Smooth muscle cell (in vitro differentiated cells): ENCODE data around the gene LRRC70. TPM values are rescaled to one million over a fixed set of nuclear protein-coding genes. Genes with fewer than 3 reads are reported as not detected.

Experiments used
- DNase-seq: peaks from one replicate; lab custom pipeline; 2025; ENCODE audit not compliant: unreplicated experiment; lab: John Stamatoyannopoulos, UW
- H2AFZ ChIP-seq: fragments of 200-600 bp; sonication (generic); 2 replicates; pipeline ENCODE4 v1.6.0; 2016; ENCODE audit warnings: antibody characterized with exemption, low read depth, mild to moderate bottlenecking
- H3F3A ChIP-seq: fragments of 200-600 bp; sonication (generic); 2 replicates; pipeline ENCODE4 v1.6.0; 2017; ENCODE audit warnings: antibody characterized with exemption, low read depth
- H3K27ac ChIP-seq: fragments of 200-600 bp; sonication (generic); 2 replicates; pipeline ENCODE4 v1.5.1; 2016; ENCODE audit warnings: low read depth, mild to moderate bottlenecking
- H3K27me3 ChIP-seq: fragments of 200-600 bp; sonication (generic); 2 replicates; pipeline ENCODE4 v1.6.1; 2016; ENCODE audit warnings: low read depth, mild to moderate bottlenecking
- H3K36me3 ChIP-seq: fragments of 200-600 bp; sonication (generic); 2 replicates; pipeline ENCODE4 v1.5.1; 2016; ENCODE audit warnings: low read depth
- H3K4me1 ChIP-seq: fragments of 200-600 bp; sonication (generic); 2 replicates; pipeline ENCODE4 v1.5.1; 2016; ENCODE audit warnings: low read depth
- H3K4me2 ChIP-seq: fragments of 200-600 bp; sonication (generic); 2 replicates; pipeline ENCODE4 v1.6.0; 2016; ENCODE audit warnings: mild to moderate bottlenecking
- H3K4me3 ChIP-seq: fragments of 200-600 bp; sonication (generic); 2 replicates; pipeline ENCODE4 v1.5.1; 2016; ENCODE audit warnings: mild to moderate bottlenecking
- H3K79me2 ChIP-seq: fragments of 200-600 bp; sonication (generic); 2 replicates; pipeline ENCODE4 v1.6.0; 2016; ENCODE audit warnings: low read depth, mild to moderate bottlenecking
- H3K9ac ChIP-seq: fragments of 200-600 bp; sonication (generic); 2 replicates; pipeline ENCODE4 v1.6.0; 2016; ENCODE audit warnings: low read depth
- H3K9me3 ChIP-seq: fragments of 200-600 bp; sonication (generic); replicated peaks from 2 replicates; pipeline ENCODE4 v1.5.1; 2016; ENCODE audit warnings: low read depth
- H4K20me1 ChIP-seq: fragments of 200-600 bp; sonication (generic); 2 replicates; pipeline ENCODE4 v1.6.0; 2016; ENCODE audit warnings: low read depth
- CTCF ChIP-seq: fragments of 200-600 bp; sonication (generic); IDR thresholded peaks from 2 replicates; pipeline ENCODE4 v1.5.1; 2017; ENCODE audit warnings: borderline replicate concordance, mild to moderate bottlenecking, antibody characterized with exemption; ENCODE audit not compliant: insufficient read depth, poor library complexity, severe bottlenecking
- WGBS: methylation state at CpG from one replicate; pipeline ENCODE4 v1.1.7; 2016; ENCODE audit warnings: low lambda C conversion rate; 5-methylcytosine and 5-hydroxymethylcytosine counted together
- polyA plus RNA-seq: library from polyadenylated mRNA; unstranded; fragments of >200 nt; fragmentation: Nextera tagmentation; extraction: Ambion mirVana; gene quantifications from 2 replicates; pipeline ENCODE4 v1.2.1, GENCODE V29; 2016
- total RNA-seq: library from RNA; depleted of rRNA; stranded (reverse); fragments of >200 nt; gene quantifications from 2 replicates; pipeline ENCODE4 v1.2.3, GENCODE V29; 2014

LRRC70 gene
- total and polyA plus RNA-seq, 2 experiments from 2014 or later, result 0.22 to 0.36 TPM

GRCh38 chr5:62607615-62608014, 29.0 kb downstream of the LRRC70 start:
- no peaks in the 10 kb centered on the region for H3F3A ChIP-seq
- H2AFZ ChIP-seq, result no peak overlapping the region
- no peaks in the 10 kb centered on the region for H3K9me3 ChIP-seq
- H3K4me3 ChIP-seq, result no peak overlapping the region
- 99% methylated on average over 4 of the region's 4 CpGs for WGBS
- no peaks in the 10 kb centered on the region for H4K20me1 ChIP-seq
- H3K27ac ChIP-seq, result no peak overlapping the region
- no peaks in the 10 kb centered on the region for H3K4me1 ChIP-seq
- no peaks in the 10 kb centered on the region for H3K27me3 ChIP-seq
- no peak for DNase-seq
- H3K36me3 ChIP-seq, result no peaks in the 10 kb centered on the region
- H3K9ac ChIP-seq, result no peak overlapping the region
- TF ChIP-seq CTCF, result no peak
- no peaks in the 10 kb centered on the region for H3K79me2 ChIP-seq
- no peak overlapping the region for H3K4me2 ChIP-seq

- no peaks in the 10 kb centered on the region for H3K27me3 ChIP-seq
- H3K36me3 ChIP-seq, result no peaks in the 10 kb centered on the region
- no peak overlapping the region for H3K27ac ChIP-seq
- no peak overlapping the region for H3K4me2 ChIP-seq
- no peak overlapping the region for H3K4me3 ChIP-seq
- no peaks in the 10 kb centered on the region for H3F3A ChIP-seq
- no peak overlapping the region for H3K9ac ChIP-seq
- 99% methylated on average over 7 of the region's 7 CpGs for WGBS
- no peaks in the 10 kb centered on the region for H3K79me2 ChIP-seq
- no peaks in the 10 kb centered on the region for H3K4me1 ChIP-seq
- no peaks in the 10 kb centered on the region for H3K9me3 ChIP-seq
- DNase-seq, result no peak
- no peaks in the 10 kb centered on the region for H4K20me1 ChIP-seq
- no peak overlapping the region for H2AFZ ChIP-seq
- TF ChIP-seq CTCF, result no peak
Observed at GRCh38 chr5:62608529-62609511, 30.2 kb downstream of the LRRC70 start.

- Histone ChIP-seq H3K4me2 (no peak overlapping the region), H3K4me3 (no peak overlapping the region), H3K27me3 (no peaks in the 10 kb centered on the region), H3K36me3 (no peaks in the 10 kb centered on the region), H3K79me2 (no peaks in the 10 kb centered on the region), H2AFZ (no peak overlapping the region), H3K9me3 (no peaks in the 10 kb centered on the region), H3F3A (no peaks in the 10 kb centered on the region), H3K4me1 (no peaks in the 10 kb centered on the region), H3K27ac (no peak overlapping the region), H4K20me1 (no peaks in the 10 kb centered on the region), H3K9ac (no peak overlapping the region)
- WGBS, result 89% methylated on average over 8 of the region's 8 CpGs
- TF ChIP-seq CTCF, result no peak
- DNase-seq, result no peak
Observed at GRCh38 chr5:62614355-62614754, 35.7 kb downstream of the LRRC70 start.
